DMS53 treated with DMSO at 0.1 percent for 48 hours (cell line): ENCODE measurements around the gene VPS39.

Experiments
- DNase-seq: peaks from one replicate; lab custom pipeline; 2025; ENCODE audit not compliant: unreplicated experiment; lab: John Stamatoyannopoulos, UW

Gene VPS39

DNA sequence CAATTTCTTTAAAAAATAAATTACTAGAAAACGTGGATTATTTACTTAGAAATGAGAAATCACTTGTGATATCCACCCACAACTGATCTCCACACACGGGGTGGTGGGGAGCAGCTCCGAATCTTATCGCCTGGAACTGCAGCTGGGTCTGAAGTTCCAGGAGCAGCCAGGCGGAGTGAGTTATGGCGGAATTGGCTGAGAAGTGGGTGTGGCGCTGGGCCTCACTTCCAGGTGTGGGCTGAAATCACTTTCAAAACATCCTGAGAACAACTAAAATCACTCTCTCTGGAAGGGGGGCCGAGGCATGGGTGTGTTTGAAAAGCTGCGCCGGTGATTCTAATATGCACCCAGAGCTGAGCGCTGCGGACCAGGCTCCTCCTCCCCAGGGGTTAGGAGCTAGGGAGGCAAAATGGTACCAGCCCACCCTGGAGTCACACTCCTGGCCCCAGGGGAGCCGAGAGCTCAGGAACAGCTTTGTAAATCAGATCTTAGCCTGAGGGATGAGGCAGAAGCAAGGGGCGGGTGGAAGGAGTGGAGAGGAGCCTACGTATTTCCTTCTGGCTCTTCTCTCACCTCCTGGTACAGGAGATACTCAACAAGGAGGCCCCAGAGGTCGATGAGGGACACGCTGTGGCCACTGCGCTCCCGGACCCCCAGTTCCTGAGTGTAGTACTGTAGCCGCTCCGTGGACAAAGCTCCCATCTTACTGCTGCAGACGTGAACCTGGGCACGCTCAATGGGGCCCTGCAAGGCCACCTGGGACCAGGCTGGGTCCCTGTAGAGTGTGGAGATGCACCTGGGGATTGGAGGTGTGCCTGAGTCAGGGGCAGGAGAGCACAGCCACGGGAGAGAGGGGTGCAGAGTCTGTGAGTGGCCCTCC, 61.3 kb downstream of the VPS39 start:
- DNase-seq: no peak

DNA sequence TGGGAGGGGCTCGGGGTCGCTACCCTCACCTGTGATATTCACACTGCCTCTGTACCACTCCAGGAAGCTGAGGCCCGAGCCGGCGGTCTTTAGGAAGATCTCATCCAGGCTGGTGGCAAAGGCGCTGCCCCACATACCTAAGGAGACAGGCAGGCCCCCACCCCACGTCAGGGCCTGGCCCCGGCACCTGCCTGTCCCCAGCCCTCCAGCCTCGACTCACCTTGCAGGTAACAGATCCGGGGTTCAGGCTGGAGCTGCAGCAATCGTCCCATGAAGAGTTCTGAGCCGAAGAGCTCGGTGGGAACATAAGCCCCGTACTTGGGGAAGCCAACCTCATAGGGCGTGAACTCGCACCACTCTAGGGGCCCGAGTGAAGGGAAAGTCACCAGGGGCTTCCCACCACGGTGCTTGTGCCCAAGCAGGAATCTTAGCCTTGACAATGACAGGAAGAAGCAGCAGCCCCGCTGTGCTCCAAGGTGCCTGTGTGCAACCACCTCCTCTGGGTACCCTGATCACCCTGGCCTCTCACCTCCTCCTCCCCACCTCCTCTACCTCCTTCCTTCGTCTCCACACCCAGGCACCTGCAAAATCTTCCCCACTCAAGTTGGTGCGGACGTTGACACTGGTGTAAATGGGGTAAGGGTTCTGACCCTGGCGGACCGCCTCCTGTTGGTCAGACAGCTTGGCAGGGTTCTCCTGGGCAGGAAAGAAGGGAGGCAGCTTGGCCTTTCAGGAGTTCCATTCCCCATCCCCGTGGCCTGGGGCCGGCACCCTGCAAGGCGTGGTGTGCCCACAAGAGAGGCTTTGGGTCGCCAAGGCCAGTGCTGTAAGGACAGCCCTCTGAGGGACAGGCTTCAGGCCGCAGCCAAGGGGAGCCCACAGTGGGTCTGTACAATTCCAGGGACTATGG, 62.3 kb downstream of the VPS39 start:
- DNase-seq: no peak

DNA sequence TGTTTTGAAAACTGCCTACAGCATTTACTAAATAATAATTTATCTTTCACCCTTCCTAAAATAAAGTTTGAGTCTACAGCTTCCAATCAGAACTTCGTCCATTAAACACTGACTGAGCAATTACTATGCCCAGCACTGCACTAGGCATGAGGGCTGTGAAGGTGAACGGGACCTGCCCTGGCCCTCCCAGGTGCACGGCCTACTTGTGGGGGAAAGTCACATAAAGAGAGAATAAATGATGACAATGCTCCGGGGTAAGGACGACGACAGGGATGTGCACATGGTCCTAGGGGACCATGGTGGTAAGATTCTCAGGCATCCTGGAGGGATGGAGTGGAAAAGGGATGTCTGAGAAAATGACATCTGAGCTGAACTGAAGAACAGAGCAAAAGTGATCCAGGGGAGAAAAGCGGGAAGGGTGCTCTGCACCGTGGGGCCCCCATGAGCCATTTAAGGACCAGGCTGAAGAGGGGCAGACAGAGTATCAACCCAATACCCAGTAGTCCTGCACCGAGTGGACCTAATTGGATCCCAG, 63.2 kb downstream of the VPS39 start:
- DNase-seq: no peak

DNA sequence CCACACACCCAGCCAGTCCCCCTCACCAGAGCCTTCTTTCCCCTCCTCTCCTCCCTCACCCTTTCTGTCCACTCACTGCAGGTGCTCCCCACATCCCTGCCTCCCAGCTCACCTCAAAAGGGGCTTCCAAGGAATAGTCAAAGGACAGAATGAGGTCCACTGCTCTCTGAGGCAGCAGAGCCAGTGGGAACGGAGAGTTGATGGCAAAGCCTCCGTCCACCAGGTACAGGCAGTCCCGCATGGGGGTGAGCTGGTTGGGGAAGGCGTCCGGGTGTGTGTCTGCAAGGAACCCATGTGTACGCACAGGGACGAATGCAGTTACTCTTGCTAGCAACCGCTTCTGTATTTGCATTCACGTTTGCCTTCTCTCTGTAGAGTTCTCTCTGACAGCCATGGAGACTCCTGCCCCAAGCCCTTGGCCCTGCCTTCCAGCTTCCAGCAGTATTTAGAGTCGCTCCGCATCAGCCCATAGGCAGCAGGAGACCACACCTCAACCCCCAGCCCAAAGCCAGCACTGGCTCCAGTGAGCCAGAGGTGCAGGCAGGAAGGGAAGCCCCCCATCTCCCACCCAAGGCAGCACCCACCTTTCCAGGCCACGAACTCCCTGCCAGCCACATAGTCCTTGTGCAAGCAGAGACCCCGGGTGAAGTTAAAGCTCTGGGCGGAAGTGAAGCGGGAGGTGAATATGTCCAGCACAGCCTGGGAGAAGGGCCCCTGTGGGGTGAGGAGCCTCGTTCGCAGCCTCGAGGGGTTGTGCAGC, 64.1 kb downstream of the VPS39 start:
- DNase-seq: no peak

DNA sequence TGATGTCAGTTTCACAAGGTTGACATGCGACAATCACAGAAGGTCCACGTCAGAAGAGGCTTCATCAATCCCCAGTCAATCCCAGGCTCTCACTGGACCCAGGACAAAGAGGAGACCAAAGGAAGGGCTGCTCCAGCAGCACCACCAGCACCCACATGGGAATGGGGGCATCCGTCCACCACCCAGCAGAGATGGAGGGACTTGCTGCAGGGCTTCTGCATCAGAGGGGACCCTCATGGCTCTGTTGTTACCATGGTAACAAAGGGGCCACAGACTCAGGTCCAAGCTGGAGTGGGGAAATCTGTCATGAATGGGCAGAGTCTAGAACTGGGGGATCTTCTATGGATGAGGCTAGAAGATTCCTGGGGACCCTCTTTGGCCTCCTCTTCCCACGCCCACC, 64.7 kb downstream of the VPS39 start:
- DNase-seq: no peak

DNA sequence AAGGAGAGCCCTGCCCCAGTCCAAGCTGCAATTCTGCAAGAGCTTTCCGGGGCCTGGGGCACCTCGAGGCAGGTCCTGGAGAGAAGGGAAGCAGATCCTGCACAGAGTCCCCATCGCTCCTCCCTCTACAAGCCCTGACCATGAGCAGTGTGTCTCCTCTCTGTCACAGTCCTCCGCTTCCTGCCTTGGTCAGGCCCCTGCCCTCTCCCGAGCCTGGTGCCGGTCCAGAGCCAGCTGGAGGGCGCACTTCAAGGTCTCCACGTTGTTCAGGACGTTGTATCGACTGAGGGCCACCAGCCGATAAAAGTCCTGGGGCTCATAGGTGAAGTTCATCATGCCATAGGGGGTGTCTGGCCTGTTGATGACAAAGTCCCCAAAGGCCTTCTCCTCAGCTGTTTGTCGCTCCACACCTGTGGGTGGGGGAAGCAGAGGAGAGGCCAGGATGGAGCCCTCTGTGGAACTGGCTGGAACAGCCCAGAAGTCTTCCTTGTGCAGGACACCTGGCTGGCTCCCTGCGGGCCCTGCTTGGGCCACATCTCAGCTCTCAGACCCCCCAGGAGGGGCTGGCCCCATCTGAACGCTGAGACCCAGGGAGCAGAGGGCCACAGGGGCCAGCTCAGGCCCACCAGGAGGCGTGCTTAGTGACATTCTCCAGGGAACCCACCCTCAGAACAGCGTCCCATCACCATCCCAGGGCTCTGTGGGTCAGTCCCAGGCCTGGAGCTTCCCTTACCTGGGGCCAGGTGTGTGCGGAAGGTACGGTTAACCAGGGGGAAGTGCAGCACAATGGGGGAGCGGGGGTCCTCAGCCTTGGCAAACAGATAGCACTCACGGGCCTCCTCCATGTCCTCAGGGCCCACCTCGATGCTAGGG, 66.1 kb downstream of the VPS39 start:
- DNase-seq: no peak

DNA sequence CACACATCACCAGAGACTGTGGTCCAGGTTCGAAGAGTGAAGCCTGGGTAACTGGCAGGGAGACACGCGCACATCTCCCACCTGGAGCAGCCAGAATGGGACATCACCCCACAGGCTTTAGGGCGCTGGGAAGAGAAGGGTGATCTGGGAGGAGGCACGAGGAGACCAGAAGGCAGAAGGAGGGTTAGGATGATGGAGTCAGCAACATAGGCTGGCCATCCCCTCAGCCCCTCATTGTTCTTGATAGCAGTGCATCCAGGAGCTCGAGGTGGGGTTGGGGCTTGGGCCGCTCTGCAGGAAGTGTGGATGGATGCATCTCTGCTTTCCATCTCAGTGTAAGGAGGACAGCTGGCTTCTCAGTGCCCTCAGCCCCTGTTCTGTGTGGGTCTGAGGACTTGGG, 66.9 kb downstream of the VPS39 start:
- no peak for DNase-seq

DNA sequence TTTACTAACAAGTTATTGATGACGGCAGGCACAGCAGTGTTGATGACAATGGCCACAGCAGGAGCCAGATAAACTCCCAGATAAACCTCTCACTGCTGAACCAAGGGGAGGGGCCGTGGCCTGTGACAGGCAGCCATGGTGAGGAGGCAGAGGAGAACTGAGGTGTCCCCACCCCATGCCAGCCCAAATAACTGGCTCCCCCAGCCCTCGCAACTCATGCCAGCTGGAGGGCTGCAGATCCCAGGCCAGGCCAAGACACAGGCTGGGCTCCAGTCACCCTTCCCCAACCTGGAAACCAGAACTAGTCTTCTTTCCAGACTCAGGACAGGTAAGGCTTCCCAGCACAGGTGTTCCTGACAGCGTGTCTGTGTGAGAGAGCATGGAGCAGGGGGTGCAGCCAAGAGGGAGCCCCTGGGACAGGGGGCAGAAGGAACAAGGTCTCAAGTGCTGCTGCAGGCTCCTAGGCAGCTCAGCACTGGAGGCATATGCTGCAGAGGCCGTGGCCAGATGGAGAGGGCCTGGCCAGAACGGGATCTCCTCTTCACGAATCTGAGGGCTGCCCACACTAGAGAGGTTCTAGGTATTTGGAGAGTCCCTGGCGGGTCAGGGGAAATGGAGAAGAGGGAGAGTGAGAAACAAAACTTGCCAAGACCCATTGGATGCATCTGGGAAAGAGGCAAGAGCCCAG, 67.6 kb downstream of the VPS39 start:
- no peak for DNase-seq

DNA sequence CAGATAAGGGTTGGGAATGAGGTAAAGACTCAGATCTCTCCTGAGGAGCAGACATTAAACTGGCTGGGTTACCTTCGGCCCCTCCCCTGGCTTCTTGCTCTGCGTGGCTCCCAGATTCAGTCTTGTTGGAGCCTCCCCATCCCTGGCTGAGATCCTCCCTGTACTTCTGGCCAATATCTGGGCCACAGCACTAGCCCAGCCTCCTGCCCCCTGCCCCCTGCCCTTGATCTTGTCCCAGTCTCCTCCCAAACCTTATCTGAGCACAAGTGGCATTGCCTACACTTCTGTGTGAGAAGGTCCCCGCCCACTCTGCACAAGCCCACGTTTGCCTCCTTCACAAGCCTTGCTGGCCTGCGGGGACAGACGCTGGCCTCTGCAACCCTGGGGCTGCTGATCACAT, 68.5 kb downstream of the VPS39 start:
- DNase-seq: no peak

DNA sequence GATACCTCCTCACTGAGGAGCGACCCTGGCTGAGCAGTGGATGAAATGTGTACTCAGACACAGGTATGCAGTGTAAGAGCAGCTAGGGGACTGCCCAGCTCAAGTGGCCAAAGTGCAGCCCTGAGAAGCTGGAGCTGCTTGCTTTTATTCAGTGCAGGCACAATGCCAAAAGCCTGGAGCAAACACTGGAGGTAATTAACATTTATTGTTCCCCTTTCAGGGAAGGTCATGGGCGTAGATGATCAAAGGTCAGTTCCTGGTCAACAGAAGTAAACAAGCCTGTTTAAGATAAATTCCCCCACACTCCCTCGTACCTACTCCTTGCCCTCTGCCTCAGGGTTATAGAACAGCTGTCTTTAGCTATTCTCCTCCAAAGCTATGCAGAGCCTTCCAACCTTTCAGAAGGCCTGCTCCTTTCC, 69.1 kb downstream of the VPS39 start:
- peak; percentile 14 for DNase-seq

DNA sequence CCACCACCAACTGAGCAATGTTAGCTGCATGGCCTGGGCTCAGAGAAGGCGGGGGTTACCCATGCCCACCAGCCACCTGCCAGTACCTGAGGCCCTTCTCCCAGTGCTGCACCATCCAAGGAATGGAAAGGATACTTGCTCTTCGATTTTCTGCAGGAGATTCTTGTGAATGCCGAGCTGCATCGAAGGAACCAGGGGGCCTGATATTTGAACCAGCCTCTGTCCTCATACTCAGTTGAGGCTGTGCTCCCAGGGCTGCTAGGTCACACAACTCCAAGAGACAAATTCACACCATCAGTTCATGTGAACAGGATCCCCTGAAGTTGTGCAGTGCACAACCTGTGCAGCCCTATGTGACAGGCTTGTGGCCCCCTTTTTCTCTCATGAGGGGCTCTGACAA, 69.7 kb downstream of the VPS39 start:
- no peak for DNase-seq

DNA sequence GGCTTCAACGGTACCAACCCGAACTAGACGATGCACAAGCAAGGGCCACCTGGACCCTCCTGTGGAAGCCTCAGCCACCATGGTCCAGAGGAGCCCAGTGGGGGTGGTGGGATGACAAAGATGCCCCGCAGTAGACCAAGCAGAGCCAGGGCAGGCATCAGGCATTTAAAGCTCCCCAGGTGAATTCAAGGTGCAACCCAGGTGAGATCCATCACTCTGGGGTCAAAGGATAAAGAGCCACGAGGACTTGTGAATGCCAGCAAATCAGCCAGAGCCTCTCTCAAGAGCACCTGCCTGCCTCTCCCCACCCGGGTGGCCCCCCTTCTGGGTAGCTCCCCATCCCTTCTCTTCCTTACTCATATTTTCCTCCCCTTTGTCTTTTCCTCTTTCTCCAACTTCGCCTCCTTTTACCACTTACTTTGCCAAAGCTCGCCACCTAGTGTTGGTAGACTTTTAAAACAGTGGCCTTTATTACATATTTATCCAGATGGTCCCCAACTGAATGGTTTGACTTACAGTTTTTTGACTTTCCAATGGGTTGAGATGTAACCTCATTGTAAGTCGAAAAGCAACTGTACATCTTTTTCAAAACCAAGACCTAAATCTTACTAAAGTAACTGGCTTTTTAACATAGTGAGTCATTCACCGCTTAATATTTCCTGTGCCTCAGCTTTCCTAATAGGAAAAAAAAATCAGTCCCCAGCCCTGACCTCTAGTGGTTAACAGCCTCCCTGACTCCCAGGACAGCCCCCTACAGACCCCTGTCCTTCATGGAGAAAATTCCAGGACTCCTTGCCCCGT, 70.4 kb downstream of the VPS39 start:
- peak; percentile 12 for DNase-seq

DNA sequence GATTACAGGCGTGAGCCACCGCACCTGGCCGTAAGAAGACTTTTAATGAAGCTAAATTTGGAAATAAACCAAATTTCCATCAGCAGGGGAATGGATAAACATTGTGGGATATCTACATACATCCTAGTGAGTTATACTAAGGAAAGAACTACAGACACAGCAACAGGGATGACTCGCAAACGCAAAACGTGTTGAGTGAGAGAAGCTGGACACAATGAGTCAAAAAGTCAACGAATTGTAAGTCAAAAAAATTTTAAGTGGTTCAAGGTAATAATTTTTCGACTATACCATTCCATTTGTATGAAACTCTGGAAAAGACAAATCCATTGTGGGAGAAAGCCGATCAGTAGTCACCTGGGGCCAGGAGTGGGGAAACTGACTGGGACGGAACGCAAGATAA, 71.6 kb downstream of the VPS39 start:
- DNase-seq: no peak

DNA sequence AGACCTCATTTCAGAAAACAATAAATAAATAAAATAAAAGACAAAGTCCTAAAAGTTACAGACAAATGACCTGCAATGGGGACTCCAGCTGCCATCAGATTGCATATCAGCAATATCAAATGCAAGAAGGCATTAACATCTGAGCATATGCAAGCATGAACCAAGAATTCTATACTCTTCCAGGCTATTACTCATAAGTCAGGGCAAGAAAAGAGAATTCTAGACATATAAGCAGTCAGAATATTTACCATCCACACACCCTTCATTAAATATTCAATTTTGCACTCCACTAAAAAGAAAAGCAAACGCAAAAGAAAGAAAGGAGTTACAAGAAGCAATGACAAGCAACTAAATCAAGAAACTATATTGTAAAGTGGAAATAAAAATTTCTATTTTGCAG, 72.8 kb downstream of the VPS39 start:
- no peak for DNase-seq

DNA sequence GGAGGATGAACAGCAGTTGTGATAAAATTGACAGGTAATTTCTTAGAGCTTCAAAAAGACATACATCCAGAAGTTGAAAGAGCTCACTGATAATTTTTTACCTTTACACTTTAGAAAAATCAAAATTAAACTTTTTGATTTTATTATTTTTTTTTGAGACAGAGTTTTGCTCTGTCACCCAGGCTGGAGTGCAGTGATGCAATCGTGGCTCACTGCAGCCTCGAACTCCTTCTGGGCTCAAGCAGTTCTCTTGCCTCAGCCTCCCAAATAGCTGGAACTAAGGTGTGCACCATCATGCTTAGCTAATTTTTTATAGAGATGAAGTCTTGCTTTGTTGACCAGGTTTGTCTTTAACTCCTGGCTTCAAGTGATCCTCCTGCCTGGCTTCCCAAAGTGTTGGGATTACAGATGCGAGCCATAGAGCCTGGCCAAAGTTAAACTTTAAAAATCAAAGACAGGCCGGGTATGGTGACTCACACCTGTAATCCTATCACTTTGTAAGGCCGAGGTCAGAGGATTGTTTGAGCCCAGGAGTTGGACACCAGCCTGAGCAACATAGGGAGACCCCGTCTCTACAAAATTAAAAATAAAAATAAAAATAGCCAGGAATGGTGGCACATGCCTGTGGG, 73.4 kb downstream of the VPS39 start:
- no peak for DNase-seq

DNA sequence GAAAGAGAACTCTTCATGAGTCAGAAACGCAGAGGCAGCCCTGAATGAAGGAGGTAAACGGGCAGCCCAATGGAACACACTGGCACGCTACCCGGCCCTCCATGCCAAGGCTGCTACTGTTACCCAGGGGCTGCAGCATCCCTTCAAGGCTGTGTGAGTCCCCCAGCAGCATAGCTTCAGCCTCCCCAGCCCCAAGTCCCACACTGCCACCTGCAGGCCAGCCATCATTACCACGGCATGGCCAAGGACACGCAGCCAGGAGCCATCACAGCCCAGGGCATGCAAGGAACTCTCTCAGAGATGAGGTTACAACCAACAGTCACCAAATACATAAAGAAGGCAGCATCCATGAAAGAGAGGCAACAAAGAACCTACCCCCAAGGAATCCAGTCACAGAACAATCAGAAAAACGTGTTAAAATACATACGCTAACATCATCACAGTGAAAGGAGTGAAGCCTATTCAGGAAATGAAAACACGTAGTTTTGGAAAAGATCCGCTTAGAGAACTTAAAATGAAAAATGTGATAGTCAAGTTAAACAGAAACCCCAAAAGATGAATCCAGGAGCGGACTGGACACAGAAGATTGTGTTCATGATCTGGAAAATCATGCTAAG, 74.1 kb downstream of the VPS39 start:
- peak; percentile 36 for DNase-seq

DNA sequence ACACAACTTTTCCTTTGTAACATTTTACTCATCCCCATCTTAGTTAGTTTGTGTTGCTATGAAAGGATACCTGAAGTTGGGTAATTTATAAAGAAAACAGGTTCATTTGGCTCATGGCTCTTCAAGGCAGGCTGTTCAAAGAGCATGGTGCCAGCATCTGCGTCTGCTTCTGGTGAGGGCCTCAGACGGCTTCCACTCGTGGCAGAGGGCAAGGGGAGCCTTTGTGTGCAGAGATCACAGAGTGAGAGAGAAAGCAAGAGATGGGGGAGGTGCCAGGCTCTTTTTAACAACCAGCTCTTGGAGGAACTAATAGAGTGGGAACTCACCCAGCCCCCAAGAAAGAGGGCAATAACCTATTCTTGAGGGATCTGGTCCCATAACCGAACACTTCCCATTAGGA, 74.7 kb downstream of the VPS39 start:
- DNase-seq: no peak
